SW480 (cell line): ENCODE measurements around the gene LIME1.

Experiments
- DNase-seq: peaks from one replicate; pipeline ENCODE4 v3.0.0-alpha.2; 2016; ENCODE audit warnings: low spot score

The LIME1 gene

DNA sequence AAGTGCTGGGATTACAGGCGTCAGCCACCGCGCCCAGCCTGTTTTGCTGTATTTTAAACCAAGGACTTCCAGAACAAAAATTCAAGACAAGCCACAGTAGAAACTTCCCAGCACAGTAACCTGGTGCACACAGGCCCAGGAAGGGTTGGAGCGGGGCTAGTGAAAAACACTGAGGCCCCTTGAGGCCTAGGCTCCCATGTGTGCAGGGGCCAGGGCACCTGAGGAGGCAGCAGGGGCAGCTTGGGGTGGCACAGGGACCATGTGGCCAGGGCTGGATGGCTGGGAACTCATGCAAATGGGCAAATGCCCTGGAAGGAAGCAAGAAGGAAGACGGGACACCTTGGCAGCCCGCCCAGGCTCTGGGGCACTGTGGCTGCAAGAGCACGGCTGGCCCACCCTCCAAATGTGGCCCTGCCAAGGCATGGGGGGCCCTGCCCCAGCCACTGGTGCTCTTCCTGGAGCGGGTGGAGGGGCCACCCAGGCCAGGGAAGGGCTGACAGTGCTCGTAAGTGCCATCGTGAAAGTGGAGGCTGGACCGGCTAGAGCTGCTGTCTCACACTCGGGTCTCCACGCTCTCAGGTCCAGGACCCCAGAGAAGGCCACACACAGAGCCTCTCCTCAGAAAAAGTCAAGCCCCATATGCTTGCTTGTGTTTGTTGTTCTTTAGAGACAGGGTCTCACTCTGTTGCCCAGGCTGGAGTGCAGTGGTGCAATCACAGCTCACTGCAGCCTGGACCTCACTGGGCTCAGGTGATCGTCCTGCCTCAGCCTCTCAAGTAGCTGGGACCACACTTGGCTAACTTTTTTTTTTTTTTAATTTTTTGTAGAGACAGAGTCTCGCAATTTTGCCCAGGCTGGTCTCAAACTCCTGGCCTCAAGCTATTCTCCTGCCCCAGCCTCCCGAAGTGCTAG lies 13.4 kb downstream of the LIME1 start:
- no peak for DNase-seq

- peak; percentile 55 for DNase-seq
These were observed 14.5 kb downstream of the LIME1 start for GRCh38 chr20:63750807-63751470.

DNA sequence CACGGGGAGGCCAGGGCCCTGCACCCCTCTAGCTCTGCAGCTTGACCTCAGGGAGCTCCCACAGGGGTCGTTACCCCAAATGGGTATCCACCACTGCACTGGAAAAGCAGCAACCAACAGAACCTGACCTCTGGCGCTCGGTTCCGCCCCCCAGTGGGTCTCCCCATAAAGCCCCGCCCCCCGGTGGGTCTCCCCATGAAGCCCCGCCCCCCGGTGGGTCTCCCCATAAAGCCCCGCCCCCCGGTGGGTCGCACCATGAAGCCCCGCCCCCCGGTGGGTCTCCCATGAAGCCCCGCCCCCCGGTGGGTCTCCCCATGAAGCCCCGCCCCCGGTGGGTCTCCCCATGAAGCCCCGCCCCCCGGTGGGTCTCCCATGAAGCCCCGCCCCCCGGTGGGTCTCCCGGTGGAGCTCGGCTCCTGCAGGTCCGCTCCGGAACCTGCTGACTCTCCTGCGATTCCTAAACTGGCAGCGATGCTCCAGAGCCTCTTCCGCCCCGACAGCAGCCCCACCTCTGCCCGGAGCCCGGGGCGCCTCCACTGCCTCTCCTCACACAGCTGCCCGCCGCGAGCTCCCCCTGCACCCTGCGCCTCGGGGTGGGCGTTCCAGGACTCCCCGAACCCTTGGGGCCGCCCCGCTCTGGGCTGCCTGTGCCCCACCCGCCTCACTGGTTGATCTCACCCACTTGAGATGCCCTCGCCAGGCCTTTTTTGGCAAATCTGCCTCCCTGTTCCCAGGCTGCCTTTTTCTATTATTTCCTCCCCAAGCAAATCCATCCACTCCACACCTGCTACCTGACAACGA lies 15.2 kb downstream of the LIME1 start:
- no peak for DNase-seq

- DNase-seq = no peak
These were observed 16.1 kb downstream of the LIME1 start for GRCh38 chr20:63752411-63753101.

DNA sequence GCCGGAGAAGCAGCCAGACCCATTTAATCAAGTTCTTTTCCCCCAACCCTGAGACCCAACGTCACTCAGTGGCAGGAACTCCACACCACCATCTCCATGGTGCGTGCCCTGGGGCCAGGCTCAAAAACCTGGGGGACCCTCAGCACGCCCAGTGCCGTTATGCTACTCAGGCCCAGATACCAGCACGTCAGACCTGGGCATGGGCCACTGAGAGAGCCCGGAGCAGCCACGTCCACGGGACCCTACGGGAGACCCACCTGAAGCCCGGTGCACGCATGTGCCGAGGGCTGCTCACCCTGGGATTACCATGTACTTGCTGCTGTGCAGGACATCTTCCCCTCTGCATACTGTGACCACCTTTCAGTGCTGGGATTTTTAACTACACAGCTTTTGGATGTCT lies 16.9 kb downstream of the LIME1 start:
- no peak for DNase-seq

GRCh38 chr20:63754008-63754407 lies 17.5 kb downstream of the LIME1 start:
- DNase-seq = no peak

DNA sequence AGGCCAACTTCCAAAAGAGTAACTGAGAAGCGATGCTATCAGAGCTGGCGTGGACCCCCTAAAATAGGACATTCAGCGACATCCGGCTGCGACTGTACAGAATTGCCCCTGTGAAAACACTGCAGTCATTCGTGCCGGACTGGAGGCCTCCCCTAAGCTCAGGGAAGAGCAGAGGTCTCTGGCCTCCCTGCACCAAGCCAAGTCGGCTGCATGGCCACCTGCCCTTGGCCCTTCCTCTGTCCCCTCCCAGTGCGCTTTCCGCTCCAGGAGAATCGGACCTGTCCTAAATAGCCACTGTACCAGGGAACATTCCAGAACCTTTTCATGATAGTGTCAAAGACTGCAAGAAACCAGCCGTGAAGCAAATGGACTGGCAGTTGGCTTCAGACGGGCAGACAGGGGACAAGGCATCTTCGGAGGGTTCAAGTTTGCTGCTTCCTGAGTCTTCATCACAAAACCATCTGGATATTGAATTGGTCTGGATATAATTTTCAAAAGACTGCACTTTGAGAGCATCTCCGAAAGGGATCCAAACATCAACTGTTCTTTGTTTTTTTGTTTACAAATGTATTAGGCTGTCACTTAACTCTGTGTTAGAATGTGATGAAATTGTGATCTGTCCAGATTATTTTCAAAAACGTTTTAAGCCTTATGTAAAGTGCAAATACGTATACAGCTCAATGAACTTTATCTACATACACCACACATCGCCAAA lies 19.6 kb downstream of the LIME1 start:
- DNase-seq = no peak

DNA sequence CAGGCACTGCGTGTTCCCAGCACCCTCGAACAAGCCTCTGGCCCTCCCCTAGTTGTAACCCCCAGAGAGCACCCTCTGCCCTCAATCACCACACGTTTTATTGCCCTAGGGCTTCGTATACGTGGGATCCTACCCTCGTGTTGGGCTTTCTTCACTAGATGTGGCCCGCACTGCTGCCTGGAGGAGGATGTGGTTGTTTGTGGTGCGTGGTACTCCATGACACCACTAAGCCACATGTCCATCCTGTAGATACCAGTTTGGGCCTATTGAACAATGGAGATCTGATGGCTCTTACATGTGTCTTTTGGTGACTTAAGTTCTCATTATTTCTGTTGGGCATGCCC lies 20.2 kb downstream of the LIME1 start:
- no peak for DNase-seq

- DNase-seq = no peak
These were observed 21.7 kb downstream of the LIME1 start for GRCh38 chr20:63758152-63758551.

DNA sequence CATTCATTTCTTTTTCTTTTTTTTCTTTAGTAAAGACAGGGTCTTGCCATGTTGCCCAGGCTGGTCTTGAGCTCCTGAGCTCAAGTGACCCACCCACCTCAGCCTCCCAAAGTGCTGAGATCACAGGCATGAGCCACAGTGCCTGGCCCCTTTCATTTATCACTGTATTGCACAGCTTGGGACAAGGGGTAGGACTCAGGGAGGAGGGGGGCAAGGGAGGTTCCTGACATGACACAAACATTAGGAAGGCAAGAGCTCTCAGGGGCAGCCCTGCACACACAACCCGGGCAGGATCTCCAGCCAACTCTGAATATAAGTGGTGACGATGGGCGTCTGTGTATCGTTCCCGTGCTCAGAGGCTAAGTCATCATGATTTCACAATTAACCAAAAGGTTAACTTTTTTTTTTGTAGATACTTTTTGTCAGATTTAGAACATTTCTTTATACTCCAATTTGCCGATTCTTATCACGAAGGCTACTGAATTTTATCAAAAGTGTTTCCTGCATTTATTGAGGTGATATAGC lies 23.0 kb downstream of the LIME1 start:
- DNase-seq = no peak

- DNase-seq = no peak
These were observed 28.8 kb downstream of the LIME1 start for GRCh38 chr20:63765082-63765873.

DNA sequence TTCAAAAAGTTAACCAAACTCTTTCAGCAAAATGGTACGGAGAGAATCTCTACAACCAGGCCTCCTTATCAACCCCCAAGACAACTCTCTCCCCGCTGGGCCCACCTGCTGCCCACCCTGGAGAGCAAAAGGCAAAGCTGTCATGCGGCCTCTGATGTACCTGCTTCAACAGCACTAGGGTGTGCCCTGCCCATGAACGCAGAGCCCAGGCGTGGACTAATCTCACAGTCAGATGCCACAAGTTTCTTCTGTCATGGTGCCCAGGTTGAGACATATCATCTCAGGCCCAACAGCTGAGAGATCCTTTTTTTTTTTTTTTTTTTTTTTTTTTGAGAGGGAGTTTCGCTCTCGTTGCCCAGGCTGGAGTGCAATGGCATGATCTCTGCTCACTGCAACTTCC lies 29.4 kb downstream of the LIME1 start:
- no peak for DNase-seq

DNA sequence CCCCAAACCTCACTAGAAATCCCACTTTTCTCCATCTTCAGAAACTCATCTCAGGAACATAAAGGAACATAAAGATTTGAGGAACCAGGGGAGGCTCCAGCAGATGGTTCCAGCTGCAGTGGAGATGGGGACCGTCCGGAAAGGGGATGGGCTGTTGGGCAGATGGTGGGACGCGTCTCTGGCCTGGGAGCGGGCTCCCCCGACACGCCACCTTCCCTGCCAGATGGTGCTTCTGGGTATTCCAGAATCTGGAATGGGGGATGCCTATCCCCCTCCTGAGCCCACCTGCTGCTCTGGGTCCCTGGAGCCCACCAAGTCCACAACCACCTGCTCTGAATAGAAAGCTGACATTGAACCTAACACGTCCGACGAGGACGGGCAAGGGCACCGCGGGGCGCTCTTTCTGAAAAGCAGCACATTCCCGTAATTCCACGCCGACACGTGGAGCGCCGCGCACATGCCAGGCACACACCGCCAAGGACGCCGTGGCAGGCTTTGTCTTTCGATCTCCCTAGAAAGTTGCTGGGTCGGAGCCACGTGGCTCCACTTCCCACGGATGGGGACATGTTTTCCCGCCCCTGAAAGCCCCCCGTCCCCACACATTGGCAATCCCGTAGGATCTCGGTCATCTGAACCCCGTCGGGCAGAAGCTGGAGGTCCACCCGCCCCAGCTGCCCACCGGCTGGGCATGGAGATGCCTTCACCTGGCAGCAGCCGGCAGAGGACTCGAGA lies 30.4 kb downstream of the LIME1 start:
- no peak for DNase-seq

GRCh38 chr20:63767456-63767855 lies 31.0 kb downstream of the LIME1 start:
- no peak for DNase-seq

DNA sequence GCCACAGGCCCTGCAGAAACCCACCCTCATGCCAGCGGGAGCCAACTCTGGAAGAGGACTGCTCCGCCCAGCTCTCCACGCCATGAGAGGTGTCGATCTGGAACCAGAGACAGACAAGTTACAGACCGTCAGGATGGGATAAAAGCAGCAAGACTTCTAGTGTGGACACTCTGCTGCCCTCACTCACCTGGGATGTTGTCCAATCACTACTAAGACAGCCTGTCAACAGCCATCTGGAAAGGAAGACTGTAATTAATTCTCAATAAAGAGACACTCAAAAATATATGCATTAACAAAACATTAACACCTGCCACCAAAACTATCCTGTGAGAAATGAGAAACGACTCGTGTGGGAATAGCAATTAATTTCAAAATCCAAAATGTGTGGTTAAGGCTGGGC lies 31.4 kb downstream of the LIME1 start:
- DNase-seq = no peak

DNA sequence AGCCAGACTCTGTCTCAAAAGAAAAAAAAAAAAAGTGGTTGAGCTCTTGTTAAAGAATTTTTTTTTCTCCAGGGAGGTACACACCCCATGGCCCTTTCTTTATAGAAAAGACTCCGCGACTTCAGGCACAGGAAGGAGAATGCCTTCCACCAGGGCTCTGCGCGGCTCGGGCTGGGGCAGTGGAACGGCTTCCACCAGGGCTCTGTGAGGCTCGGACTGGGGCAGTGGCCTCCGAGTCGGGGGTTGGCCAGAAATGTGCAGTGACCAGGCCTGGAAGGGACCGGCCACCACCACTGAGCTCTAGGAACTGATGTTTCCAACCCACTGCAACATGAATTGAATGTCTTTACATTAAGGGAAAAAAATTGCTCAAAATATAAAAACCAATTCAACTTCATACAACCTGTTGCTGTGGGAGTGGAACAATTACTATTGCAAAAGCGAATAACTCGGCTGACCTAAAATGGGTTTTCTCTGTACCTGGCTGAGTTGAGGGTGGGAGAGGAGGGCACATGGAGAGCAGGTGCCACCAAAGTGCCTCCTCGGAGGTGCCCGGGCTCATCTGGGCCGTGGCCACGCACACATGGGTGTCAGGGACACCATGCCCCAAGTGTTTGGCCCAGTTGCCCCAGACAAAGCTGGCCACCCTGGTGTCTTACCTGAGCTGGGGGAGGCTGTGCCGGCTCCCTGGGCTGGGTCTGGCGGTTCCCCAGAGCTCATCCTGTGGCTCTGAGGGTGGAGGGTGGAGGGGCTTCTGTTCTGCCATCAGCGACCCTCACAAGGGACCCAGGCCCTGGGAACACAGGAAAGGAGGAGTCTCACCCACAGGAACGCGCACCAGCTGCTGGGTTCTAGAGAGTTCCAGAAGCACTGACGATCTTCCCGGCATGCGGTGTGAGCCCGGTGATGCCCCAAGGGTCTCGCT lies 32.4 kb downstream of the LIME1 start:
- DNase-seq = no peak

GRCh38 chr20:63769891-63770474 lies 33.5 kb downstream of the LIME1 start:
- no peak for DNase-seq

DNA sequence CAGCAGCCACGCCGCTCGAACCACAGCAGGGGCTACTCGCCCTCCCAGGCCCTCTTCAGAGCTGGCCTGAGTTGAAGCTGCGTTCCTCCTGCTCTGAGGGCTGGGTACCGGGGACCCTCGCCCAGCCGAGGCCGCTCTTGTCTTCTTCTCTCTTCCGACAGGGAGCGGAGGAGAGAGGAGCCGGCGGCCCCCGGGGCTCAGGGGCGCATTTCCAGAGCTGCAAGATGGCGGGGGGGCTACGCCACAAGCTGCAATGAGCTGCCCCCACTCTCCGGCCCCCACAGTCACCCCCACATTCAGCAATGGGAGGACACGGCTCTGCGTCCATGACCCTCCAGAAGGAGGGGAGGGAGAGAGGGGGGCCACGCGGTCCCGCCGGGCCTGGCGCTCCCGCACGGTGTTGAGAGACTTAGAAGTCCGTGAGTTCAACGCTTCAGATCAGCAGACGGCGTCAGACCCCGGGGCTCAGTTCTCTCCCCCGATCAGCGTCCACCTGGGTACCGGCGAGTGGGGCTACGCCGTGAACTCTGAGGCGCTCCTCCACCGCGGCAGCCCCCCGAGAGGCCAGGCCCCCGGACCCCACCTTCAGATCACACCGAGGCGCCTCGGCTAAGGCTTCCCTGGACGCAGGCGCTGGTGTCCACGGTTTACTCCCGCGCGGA lies 34.7 kb downstream of the LIME1 start:
- DNase-seq = no peak
